ENCODE measurements around the gene GFRA1. TPM values are rescaled to one million over a fixed set of nuclear protein-coding genes. Genes with fewer than 3 reads are reported as not detected.

The GFRA1 gene
- polyA plus RNA-seq, 3 donors, result not detected

DNA sequence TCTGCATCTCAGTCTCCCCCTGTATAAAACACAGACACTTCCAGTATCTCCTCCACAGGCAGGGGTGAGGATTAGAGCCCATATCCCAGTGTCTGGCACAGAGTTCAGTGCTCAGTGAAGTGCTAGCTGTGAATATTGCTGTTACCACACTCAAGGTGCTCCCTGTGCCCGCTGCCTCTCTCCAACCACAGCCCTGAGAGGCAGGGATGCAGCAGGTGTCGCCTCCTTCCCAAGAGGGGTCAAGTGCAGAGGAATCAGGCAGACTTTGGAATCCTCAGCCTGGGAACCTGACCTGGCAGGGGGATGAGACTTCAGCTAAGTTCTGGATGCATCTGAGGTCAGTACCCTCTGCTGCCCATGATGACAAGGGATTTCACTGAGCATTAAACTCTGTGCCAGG lies 163.1 kb downstream of the GFRA1 start:
- Histone ChIP-seq H3K9ac (ENCODE audit: insufficient read depth, low read length, poor library complexity, severe bottlenecking) (no peak overlapping the region), H3K9me3 (replicated peaks in 1 of 2; ENCODE audit: control insufficient read depth in 1 of 2, insufficient read depth in 1 of 2, low read length in 2 of 2) (no peaks in the 10 kb centered on the region), H3K79me2 (ENCODE audit: insufficient read depth, low read length) (no peaks in the 10 kb centered on the region), H3K27ac (ENCODE audit: low read depth in 1 of 2, low read length in 2 of 2) (no peak overlapping the region), H2AFZ (ENCODE audit: insufficient read depth, low read depth, low read length, poor library complexity, severe bottlenecking) (no peak overlapping the region), H4K20me1 (ENCODE audit: insufficient read depth, low read length) (no peaks in the 10 kb centered on the region), H3K4me1 (ENCODE audit: control insufficient read depth in 1 of 2, insufficient read depth in 2 of 2, low read length in 2 of 2) (no peaks in the 10 kb centered on the region), H3K27me3 (ENCODE audit: control insufficient read depth in 2 of 2, insufficient read depth in 2 of 2, low read length in 2 of 2) (no peaks in the 10 kb centered on the region), H3K4me2 (replicated peaks; ENCODE audit: extremely low read depth, low read length, poor library complexity, severe bottlenecking) (no peak overlapping the region), H3K4me3 (replicated peaks in 1 of 3; ENCODE audit: low read depth in 2 of 3, low read length in 3 of 3) (no peak overlapping the region), H3K36me3 (replicated peaks in 1 of 2; ENCODE audit: control insufficient read depth in 1 of 2, insufficient read depth in 2 of 2, low read length in 2 of 2) (no peaks in the 10 kb centered on the region)
- WGBS (ENCODE audit: insufficient coverage), result 83% methylated on average over 2 of the region's 2 CpGs
- Mint-ChIP-seq H3K27ac (no peak overlapping the region), H3K27me3 (ENCODE audit: low read depth in 3 of 3) (peaks cover 0 to 5% (median 0%) of the 10 kb centered on the region in 3 donors), H3K4me3 (no peak overlapping the region), H3K36me3 (no peaks in the 10 kb centered on the region), H3K4me1 (no peaks in the 10 kb centered on the region), H3K9me3 (peaks cover 0 to 13% (median 2%) of the 10 kb centered on the region in 7 donors)
- no peak for DNase-seq
- intact Hi-C loops (cut with micrococcal nuclease), result no loop called here
- TF ChIP-seq CTCF (IDR thresholded peaks at IDR 0.05), result no peak

GRCh38 chr10:116109481-116109880 lies 163.5 kb downstream of the GFRA1 start:
- no peak overlapping the region for H3K4me3 Mint-ChIP-seq
- Histone ChIP-seq H3K27me3 (ENCODE audit: control insufficient read depth in 2 of 2, insufficient read depth in 2 of 2, low read length in 2 of 2) (no peaks in the 10 kb centered on the region), H3K4me1 (ENCODE audit: control insufficient read depth in 1 of 2, insufficient read depth in 2 of 2, low read length in 2 of 2) (no peaks in the 10 kb centered on the region), H3K4me3 (replicated peaks in 1 of 3; ENCODE audit: low read depth in 2 of 3, low read length in 3 of 3) (no peak overlapping the region), H4K20me1 (ENCODE audit: insufficient read depth, low read length) (no peaks in the 10 kb centered on the region), H3K9ac (ENCODE audit: insufficient read depth, low read length, poor library complexity, severe bottlenecking) (no peak overlapping the region), H3K79me2 (ENCODE audit: insufficient read depth, low read length) (no peaks in the 10 kb centered on the region), H3K36me3 (replicated peaks in 1 of 2; ENCODE audit: control insufficient read depth in 1 of 2, insufficient read depth in 2 of 2, low read length in 2 of 2) (no peaks in the 10 kb centered on the region), H3K4me2 (replicated peaks; ENCODE audit: extremely low read depth, low read length, poor library complexity, severe bottlenecking) (no peak overlapping the region), H3K27ac (ENCODE audit: low read depth in 1 of 2, low read length in 2 of 2) (no peak overlapping the region), H3K9me3 (replicated peaks in 1 of 2; ENCODE audit: control insufficient read depth in 1 of 2, insufficient read depth in 1 of 2, low read length in 2 of 2) (no peaks in the 10 kb centered on the region), H2AFZ (ENCODE audit: insufficient read depth, low read depth, low read length, poor library complexity, severe bottlenecking) (no peak overlapping the region)
- H3K9me3 Mint-ChIP-seq, result peaks cover 0 to 13% (median 2%) of the 10 kb centered on the region in 7 donors
- no peak for DNase-seq
- no peak for TF ChIP-seq CTCF (IDR thresholded peaks at IDR 0.05)
- H3K27me3 Mint-ChIP-seq (ENCODE audit: low read depth in 3 of 3), result peaks cover 0 to 5% (median 0%) of the 10 kb centered on the region in 3 donors
- intact Hi-C loops (cut with micrococcal nuclease), result no loop called here
- WGBS (ENCODE audit: insufficient coverage), result 97% methylated on average over 7 of the region's 8 CpGs
- no peaks in the 10 kb centered on the region for H3K4me1 Mint-ChIP-seq
- H3K27ac Mint-ChIP-seq, result no peak overlapping the region
- H3K36me3 Mint-ChIP-seq, result no peaks in the 10 kb centered on the region

All from CD14-positive monocyte (primary cell).